WTC11 (cell line): ENCODE measurements around the gene NRTN. TPM values are rescaled to one million over a fixed set of nuclear protein-coding genes. Genes with fewer than 3 reads are reported as not detected.
A peak's percentile ranks its signal among the peaks of the same experiment; 100 is the strongest.

Experiments
- ARID4B ChIP-seq: sonication (generic); formaldehyde crosslinking; IDR thresholded peaks from 2 replicates; pipeline ENCODE4 v1.8.0; 2023; ENCODE audit warnings: missing genetic modification reagents, mild to moderate bottlenecking, borderline replicate concordance
- ATF1 ChIP-seq: sonication (generic); formaldehyde crosslinking; IDR thresholded peaks from 2 replicates; pipeline ENCODE4 v1.8.1; 2023; ENCODE audit warnings: mild to moderate bottlenecking, moderate library complexity, missing genetic modification reagents
- ATF2 ChIP-seq: sonication (generic); formaldehyde crosslinking; IDR thresholded peaks from 2 replicates; pipeline ENCODE4 v1.8.1; 2022; ENCODE audit warnings: low read depth, missing genetic modification reagents, borderline replicate concordance
- CBFB ChIP-seq: sonication (generic); formaldehyde crosslinking; IDR thresholded peaks from 2 replicates; pipeline ENCODE4 v1.8.1; 2022; ENCODE audit warnings: mild to moderate bottlenecking, low read depth, missing genetic modification reagents
- FOXP1 ChIP-seq: sonication (generic); formaldehyde crosslinking; IDR thresholded peaks from 2 replicates; pipeline ENCODE4 v1.8.0; 2022; ENCODE audit warnings: missing genetic modification reagents, mild to moderate bottlenecking, moderate library complexity, borderline replicate concordance
- GABPB1 ChIP-seq: sonication (generic); formaldehyde crosslinking; IDR thresholded peaks from 2 replicates; pipeline ENCODE4 v1.8.1; 2023; ENCODE audit warnings: mild to moderate bottlenecking, missing genetic modification reagents
- GRHL2 ChIP-seq: fragments of 250-450 bp; sonication (Bioruptor Pico); IDR thresholded peaks from 2 replicates; pipeline ENCODE4 v1.8.0; 2022; ENCODE audit warnings: mild to moderate bottlenecking, moderate library complexity; ENCODE audit not compliant: insufficient replicate concordance, severe bottlenecking
- HMGA2 ChIP-seq: fragments of 250-450 bp; sonication (Bioruptor Pico); IDR thresholded peaks from 2 replicates; pipeline ENCODE4 v1.4.0; 2021; ENCODE audit warnings: mild to moderate bottlenecking, moderate library complexity
- HMGXB4 ChIP-seq: sonication (generic); formaldehyde crosslinking; IDR thresholded peaks from 2 replicates; pipeline ENCODE4 v1.8.1; 2023; ENCODE audit warnings: mild to moderate bottlenecking, moderate library complexity, missing genetic modification reagents
- IRF1 ChIP-seq: sonication (generic); formaldehyde crosslinking; IDR thresholded peaks from 2 replicates; pipeline ENCODE4 v1.8.0; 2023; ENCODE audit warnings: missing genetic modification reagents
- MAX ChIP-seq: sonication (generic); formaldehyde crosslinking; IDR thresholded peaks from 2 replicates; pipeline ENCODE4 v1.8.0; 2022; ENCODE audit warnings: mild to moderate bottlenecking, missing genetic modification reagents
- MLX ChIP-seq: sonication (generic); formaldehyde crosslinking; IDR thresholded peaks from 2 replicates; pipeline ENCODE4 v1.8.1; 2023; ENCODE audit warnings: mild to moderate bottlenecking, missing genetic modification reagents, moderate library complexity
- NR3C1 ChIP-seq: sonication (generic); formaldehyde crosslinking; conservative IDR thresholded peaks from 2 replicates; pipeline ENCODE4 v1.8.1; 2023; ENCODE audit warnings: low read depth, mild to moderate bottlenecking, missing genetic modification reagents
- OVOL2 ChIP-seq: fragments of 250-450 bp; sonication (Bioruptor Pico); IDR thresholded peaks from 2 replicates; pipeline ENCODE4 v1.9.0; 2021; ENCODE audit warnings: mild to moderate bottlenecking, borderline replicate concordance
- SOX15 ChIP-seq: fragments of 250-450 bp; sonication (Bioruptor Pico); IDR thresholded peaks from 2 replicates; pipeline ENCODE4 v1.9.0; 2021; ENCODE audit warnings: mild to moderate bottlenecking
- SP1 ChIP-seq: sonication (generic); formaldehyde crosslinking; conservative IDR thresholded peaks from 2 replicates; pipeline ENCODE4 v1.8.1; 2022; ENCODE audit warnings: missing genetic modification reagents
- TCF7 ChIP-seq: sonication (generic); formaldehyde crosslinking; IDR thresholded peaks from 2 replicates; pipeline ENCODE4 v1.8.0; 2022; ENCODE audit warnings: mild to moderate bottlenecking, low read depth, missing genetic modification reagents, moderate library complexity
- TEAD1 ChIP-seq: sonication (generic); formaldehyde crosslinking; IDR thresholded peaks from 2 replicates; pipeline ENCODE4 v1.8.0; 2022; ENCODE audit warnings: mild to moderate bottlenecking, missing genetic modification reagents
- TEAD4 ChIP-seq: sonication (generic); formaldehyde crosslinking; IDR thresholded peaks from 2 replicates; pipeline ENCODE4 v1.8.0; 2022; ENCODE audit warnings: mild to moderate bottlenecking, missing genetic modification reagents
- ZMAT4 ChIP-seq: fragments of 250-450 bp; sonication (Bioruptor Pico); IDR thresholded peaks from 2 replicates; pipeline ENCODE4 v1.9.0; 2021; ENCODE audit warnings: mild to moderate bottlenecking
- ZNF232 ChIP-seq: sonication (generic); formaldehyde crosslinking; IDR thresholded peaks from 2 replicates; pipeline ENCODE4 v1.8.0; 2022; ENCODE audit warnings: mild to moderate bottlenecking, missing genetic modification reagents
- ZNF281 ChIP-seq: sonication (generic); formaldehyde crosslinking; IDR thresholded peaks from 2 replicates; pipeline ENCODE4 v1.8.0; 2023; ENCODE audit warnings: mild to moderate bottlenecking, missing genetic modification reagents
- ZNF425 ChIP-seq: fragments of 250-450 bp; sonication (Bioruptor Pico); conservative IDR thresholded peaks from 2 replicates; pipeline ENCODE4 v1.9.0; 2021; ENCODE audit warnings: mild to moderate bottlenecking
- total RNA-seq: library from RNA; stranded (reverse); gene quantifications from 3 replicates; pipeline ENCODE4 v1.2.3, GENCODE V29; 2021

Gene NRTN
- total RNA-seq, 1 experiment from 2014 or later, result 6.1 TPM

GRCh38 chr19:5827891-5828660 lies 23.2 kb downstream of the NRTN start (continued):
- TF ChIP-seq GRHL2 (CRISPR knock-in tag), result no peak
- peak; percentile 89; the same call in 1 of the 2 replicates for TF ChIP-seq ARID4B (CRISPR knock-in tag)
- no peak for TF ChIP-seq MLX (CRISPR knock-in tag)
- no peak for TF ChIP-seq HMGA2 (CRISPR knock-in tag)
- TF ChIP-seq ATF2 (CRISPR knock-in tag), result no peak
- TF ChIP-seq GABPB1 (CRISPR knock-in tag), result peak; percentile 89
- TF ChIP-seq ATF1, result 0 out of 2 replicates have a peak, but pooled peaks have one; percentile 30
- no peak for TF ChIP-seq ZNF425
- 0 out of 2 replicates have a peak, but pooled peaks have one; percentile 8 for TF ChIP-seq ZNF281
- no peak for TF ChIP-seq NR3C1 (CRISPR knock-in tag)
- no peak for TF ChIP-seq TEAD4 (CRISPR knock-in tag)
- TF ChIP-seq IRF1 (CRISPR knock-in tag), result no peak
- no peak for TF ChIP-seq TCF7
- 0 out of 2 replicates have a peak, but pooled peaks have one; percentile 41 for TF ChIP-seq TEAD1 (CRISPR knock-in tag)
- TF ChIP-seq OVOL2, result no peak
- peak; percentile 70; the same call in 1 of the 2 replicates for TF ChIP-seq HMGXB4 (CRISPR knock-in tag)
- TF ChIP-seq FOXP1 (CRISPR knock-in tag), result peak; percentile 72
- TF ChIP-seq SOX15, result no peak
- peak; percentile 78 for TF ChIP-seq SP1 (CRISPR knock-in tag)
- peak; percentile 77; the same call in 1 of the 2 replicates for TF ChIP-seq ZNF232
- TF ChIP-seq MAX (CRISPR knock-in tag), result peak; percentile 87
- TF ChIP-seq ZMAT4 (CRISPR knock-in tag), result peak; percentile 75; the same call in 1 of the 2 replicates
- 0 out of 2 replicates have a peak, but pooled peaks have one; percentile 73 for TF ChIP-seq CBFB (CRISPR knock-in tag)
